Ishikawa (cell line): ENCODE data around the gene TRIO.

ENCODE experiments used
- CEBPB ChIP-seq: IDR thresholded peaks from 2 replicates; pipeline ENCODE4 v1.6.1; 2012
- CREB1 ChIP-seq: IDR thresholded peaks from 2 replicates; pipeline ENCODE4 v1.6.1; 2012; ENCODE audit warnings: low read depth
- EGR1 ChIP-seq: IDR thresholded peaks from 2 replicates; pipeline ENCODE4 v1.6.1; 2012
- EP300 ChIP-seq: IDR thresholded peaks from 2 replicates; pipeline ENCODE4 v1.6.1; 2012; ENCODE audit warnings: borderline replicate concordance
- FOXM1 ChIP-seq: IDR thresholded peaks from 2 replicates; pipeline ENCODE4 v1.6.1; 2012; ENCODE audit warnings: low read depth, borderline replicate concordance
- NFIC ChIP-seq: IDR thresholded peaks from 2 replicates; pipeline ENCODE4 v1.6.1; 2012
- RAD21 ChIP-seq: IDR thresholded peaks from 2 replicates; pipeline ENCODE4 v1.6.1; 2012; ENCODE audit warnings: low read depth
- TAF1 ChIP-seq: IDR thresholded peaks from 2 replicates; pipeline ENCODE4 v1.6.1; 2012; ENCODE audit warnings: low read depth, mild to moderate bottlenecking
- TCF12 ChIP-seq: IDR thresholded peaks from 2 replicates; pipeline ENCODE4 v1.6.1; 2012; ENCODE audit warnings: low read depth
- TEAD4 ChIP-seq: IDR thresholded peaks from 2 replicates; pipeline ENCODE4 v1.6.1; 2012
- YY1 ChIP-seq: IDR thresholded peaks from 2 replicates; pipeline ENCODE4 v1.6.1; 2012; ENCODE audit warnings: low read depth
- ZBTB7A ChIP-seq: IDR thresholded peaks from 2 replicates; pipeline ENCODE4 v1.6.1; 2012; ENCODE audit warnings: low read depth
- TF ChIP-seq, protein P1 (sequence below): IDR thresholded peaks from 2 replicates; pipeline ENCODE4 v1.6.1; 2012
- TF ChIP-seq, protein P2 (sequence below): IDR thresholded peaks from 2 replicates; pipeline ENCODE4 v1.6.1; 2012; ENCODE audit warnings: low read depth, mild to moderate bottlenecking
- TF ChIP-seq, protein P3 (sequence below): IDR thresholded peaks from 2 replicates; pipeline ENCODE4 v1.6.1; 2012

Gene TRIO

DNA sequence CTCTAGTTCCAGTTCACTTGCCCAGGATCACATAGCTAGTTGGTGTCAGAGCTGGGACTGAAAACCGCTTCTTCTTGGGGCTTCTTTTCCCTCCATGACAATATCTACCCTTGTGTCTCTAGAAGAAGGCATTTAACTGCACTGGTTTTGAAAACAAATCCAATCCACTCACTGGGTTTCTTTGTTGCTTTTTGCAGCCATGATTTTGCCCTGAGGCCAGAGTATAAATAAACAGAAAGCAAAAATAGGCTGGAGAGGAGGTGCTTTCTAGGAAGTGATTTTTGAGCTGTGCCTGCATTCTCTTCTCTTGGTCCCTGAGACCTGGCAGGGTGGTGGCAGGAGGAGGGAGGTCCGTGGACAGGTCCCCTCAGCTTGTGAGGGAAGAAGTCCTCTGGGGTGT lies 6.9 kb upstream of the TRIO start:
- no peak for TF ChIP-seq FOXM1
- no peak for TF ChIP-seq TAF1
- no peak for TF ChIP-seq YY1
- TF ChIP-seq TEAD4, result no peak
- TF ChIP-seq EGR1, result no peak
- no peak for TF ChIP-seq CEBPB
- TF ChIP-seq, protein P1, sequence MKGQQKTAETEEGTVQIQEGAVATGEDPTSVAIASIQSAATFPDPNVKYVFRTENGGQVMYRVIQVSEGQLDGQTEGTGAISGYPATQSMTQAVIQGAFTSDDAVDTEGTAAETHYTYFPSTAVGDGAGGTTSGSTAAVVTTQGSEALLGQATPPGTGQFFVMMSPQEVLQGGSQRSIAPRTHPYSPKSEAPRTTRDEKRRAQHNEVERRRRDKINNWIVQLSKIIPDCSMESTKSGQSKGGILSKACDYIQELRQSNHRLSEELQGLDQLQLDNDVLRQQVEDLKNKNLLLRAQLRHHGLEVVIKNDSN, result no peak
- no peak for TF ChIP-seq TCF12
- TF ChIP-seq CREB1, result no peak
- no peak for TF ChIP-seq ZBTB7A

DNA sequence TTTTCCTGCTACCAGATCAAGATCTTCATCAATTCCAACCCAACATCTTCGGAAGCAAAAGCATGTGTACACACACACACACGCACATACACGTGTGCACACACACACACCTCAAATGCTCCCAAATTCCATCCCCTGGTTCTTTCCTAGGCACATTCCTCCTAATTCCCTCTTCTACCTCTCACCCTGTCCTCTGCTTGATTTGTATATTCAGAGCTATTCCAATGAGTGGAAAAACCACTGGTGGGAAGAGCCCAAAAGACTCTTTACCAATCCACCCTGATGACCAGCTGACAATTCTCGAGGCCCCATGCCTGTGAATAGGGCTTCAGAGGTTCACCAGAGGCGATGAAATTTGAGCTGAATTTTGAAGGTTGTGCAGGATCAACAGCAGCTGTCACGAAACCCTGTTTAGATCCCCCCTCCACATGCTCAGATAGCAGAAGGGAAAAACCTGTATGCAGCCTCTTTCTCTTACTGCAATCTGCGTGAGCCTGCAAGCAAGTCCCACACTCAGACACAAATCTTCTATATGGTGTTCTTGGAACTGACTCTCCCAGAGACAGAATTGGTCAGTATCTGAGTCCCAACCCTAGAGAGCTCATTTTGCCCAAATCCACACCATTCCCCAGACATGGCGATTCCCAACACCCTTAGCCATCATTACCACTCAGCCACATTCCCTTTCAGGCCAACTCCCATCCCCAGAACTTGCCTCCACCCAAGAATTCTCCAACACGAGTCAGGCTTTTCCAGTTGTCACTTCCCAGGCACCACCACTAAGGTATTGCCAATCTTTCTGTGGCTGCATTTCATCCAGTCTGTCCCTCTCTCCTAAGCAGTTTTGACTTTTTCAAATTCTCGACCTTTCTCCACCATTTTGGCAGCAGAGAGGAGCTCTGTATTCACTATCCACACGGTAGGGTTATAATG lies 4.3 kb upstream of the TRIO start:
- TF ChIP-seq CREB1 (no peak), EP300 (no peak), FOXM1 (no peak), TEAD4 (no peak), RAD21 (no peak), ZBTB7A (no peak)

DNA sequence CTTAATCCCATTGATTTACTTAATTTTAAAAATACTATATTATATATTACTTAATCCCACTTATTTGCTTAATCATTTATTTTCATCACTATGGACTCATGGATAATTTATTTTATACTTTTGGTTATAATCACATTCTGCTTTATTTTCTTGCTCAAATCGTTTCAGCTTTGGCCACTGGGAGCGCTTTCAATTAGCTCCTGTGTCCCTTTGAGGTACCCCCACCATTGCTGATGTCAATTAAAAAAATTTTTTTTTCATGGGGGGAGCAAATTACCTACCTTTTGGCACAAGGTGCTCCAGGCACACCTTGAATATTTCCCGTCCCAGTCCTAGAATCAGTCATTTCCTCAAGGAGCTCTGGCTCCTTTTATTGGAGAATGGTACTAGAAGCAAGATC lies 1.4 kb upstream of the TRIO start:
- no peak for TF ChIP-seq TCF12
- no peak for TF ChIP-seq YY1
- TF ChIP-seq EP300, result no peak
- TF ChIP-seq, protein P2, sequence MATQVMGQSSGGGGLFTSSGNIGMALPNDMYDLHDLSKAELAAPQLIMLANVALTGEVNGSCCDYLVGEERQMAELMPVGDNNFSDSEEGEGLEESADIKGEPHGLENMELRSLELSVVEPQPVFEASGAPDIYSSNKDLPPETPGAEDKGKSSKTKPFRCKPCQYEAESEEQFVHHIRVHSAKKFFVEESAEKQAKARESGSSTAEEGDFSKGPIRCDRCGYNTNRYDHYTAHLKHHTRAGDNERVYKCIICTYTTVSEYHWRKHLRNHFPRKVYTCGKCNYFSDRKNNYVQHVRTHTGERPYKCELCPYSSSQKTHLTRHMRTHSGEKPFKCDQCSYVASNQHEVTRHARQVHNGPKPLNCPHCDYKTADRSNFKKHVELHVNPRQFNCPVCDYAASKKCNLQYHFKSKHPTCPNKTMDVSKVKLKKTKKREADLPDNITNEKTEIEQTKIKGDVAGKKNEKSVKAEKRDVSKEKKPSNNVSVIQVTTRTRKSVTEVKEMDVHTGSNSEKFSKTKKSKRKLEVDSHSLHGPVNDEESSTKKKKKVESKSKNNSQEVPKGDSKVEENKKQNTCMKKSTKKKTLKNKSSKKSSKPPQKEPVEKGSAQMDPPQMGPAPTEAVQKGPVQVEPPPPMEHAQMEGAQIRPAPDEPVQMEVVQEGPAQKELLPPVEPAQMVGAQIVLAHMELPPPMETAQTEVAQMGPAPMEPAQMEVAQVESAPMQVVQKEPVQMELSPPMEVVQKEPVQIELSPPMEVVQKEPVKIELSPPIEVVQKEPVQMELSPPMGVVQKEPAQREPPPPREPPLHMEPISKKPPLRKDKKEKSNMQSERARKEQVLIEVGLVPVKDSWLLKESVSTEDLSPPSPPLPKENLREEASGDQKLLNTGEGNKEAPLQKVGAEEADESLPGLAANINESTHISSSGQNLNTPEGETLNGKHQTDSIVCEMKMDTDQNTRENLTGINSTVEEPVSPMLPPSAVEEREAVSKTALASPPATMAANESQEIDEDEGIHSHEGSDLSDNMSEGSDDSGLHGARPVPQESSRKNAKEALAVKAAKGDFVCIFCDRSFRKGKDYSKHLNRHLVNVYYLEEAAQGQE, result no peak
- no peak for TF ChIP-seq TAF1
- no peak for TF ChIP-seq CREB1
- TF ChIP-seq NFIC, result no peak
- TF ChIP-seq, protein P3, sequence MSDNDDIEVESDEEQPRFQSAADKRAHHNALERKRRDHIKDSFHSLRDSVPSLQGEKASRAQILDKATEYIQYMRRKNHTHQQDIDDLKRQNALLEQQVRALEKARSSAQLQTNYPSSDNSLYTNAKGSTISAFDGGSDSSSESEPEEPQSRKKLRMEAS, result no peak
- TF ChIP-seq TEAD4, result no peak
- TF ChIP-seq ZBTB7A, result no peak
- no peak for TF ChIP-seq EGR1
- TF ChIP-seq CEBPB, result no peak
- TF ChIP-seq RAD21, result no peak
- TF ChIP-seq, protein P1, result no peak
- no peak for TF ChIP-seq FOXM1

DNA sequence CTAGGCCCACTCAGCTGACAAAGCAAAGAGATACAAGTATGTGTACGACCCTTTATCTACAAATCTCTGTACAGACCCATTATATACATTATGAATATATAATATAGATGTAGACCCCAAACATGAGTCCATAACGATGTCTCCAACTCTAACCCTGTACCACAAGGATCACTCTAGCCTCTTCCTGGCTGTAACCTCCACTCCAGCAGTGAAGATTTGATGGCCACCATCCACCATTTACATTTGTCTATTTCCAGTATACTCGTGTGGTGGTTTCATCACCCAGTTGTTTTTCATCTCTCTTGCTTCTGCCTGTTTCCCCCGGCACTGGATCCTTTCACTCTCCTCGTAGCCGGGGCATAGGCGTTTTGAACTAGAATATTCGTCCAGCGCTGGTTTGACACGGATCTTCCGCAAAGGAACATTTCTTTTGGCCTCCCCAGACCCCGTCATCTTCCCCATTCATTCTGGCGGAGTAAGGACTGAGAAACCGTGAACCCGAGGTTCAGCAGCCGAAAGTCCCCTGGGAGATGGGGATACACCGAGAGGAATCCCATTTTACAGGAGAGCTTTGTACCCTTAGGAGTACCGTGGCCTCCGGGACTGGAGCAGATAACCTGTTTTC lies 828 bp upstream of the TRIO start:
- TF ChIP-seq, protein P2, result no peak
- TF ChIP-seq RAD21 (no peak), TCF12 (no peak), YY1 (no peak), TEAD4 (no peak), EGR1 (no peak), FOXM1 (no peak)
- TF ChIP-seq, protein P1, result no peak
- TF ChIP-seq, protein P3, result no peak

DNA sequence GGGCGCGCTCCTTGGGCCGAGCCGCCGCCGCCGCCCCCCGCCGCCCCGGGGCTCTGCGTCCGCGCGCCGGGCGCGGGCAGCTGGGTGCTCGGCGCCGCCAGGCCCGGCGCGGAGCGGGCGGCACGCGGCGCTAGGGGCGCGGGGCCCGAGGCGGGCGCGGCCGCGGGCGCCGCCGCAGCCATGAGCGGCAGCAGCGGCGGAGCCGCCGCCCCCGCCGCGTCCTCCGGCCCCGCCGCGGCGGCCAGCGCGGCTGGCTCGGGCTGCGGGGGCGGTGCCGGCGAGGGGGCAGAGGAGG lies 351 bp downstream of the TRIO start:
- TF ChIP-seq CEBPB, result no peak
- TF ChIP-seq EGR1, result peak; percentile 39
- TF ChIP-seq TEAD4, result no peak
- TF ChIP-seq NFIC, result no peak
